Mesenchymal stem cell (in vitro differentiated cells and primary cell): ENCODE results near the gene DENND10.
"Not testable (repeated sequence)": the region's sequence is repeated elsewhere in the genome, so short reads cannot be mapped to it uniquely, and the experiment has no call there.

Experiments used
- DNase-seq: peaks from one replicate; pipeline ENCODE4 v3.0.0-alpha.2; 2013
- H2AFZ ChIP-seq: one replicate; pipeline ENCODE4 v1.6.1; 2013; ENCODE audit warnings: low read depth, mild to moderate bottlenecking, control low read depth, inconsistent platforms, low read length, moderate library complexity
- H2AK5ac ChIP-seq: 2 replicates; pipeline ENCODE4 v1.6.1; 2013; ENCODE audit warnings: low read length, moderate library complexity, mild to moderate bottlenecking, inconsistent platforms; ENCODE audit not compliant: severe bottlenecking
- H2BK120ac ChIP-seq: one replicate; pipeline ENCODE4 v1.6.1; 2013; ENCODE audit warnings: low read depth, mild to moderate bottlenecking, inconsistent platforms, low read length, moderate library complexity
- H2BK12ac ChIP-seq, 2 experiments: one replicate each; pipeline ENCODE4 v1.6.1; 2013; ENCODE audit warnings: inconsistent platforms in 2 of 2, low read length in 2 of 2, mild to moderate bottlenecking in 2 of 2, moderate library complexity in 2 of 2, control low read depth in 1 of 2
- H2BK15ac ChIP-seq: one replicate; pipeline ENCODE4 v1.6.1; 2013; ENCODE audit warnings: mild to moderate bottlenecking, low read depth, inconsistent platforms; ENCODE audit not compliant: poor library complexity, severe bottlenecking
- H2BK5ac ChIP-seq: 2 replicates; pipeline ENCODE4 v1.6.1; 2013; ENCODE audit warnings: low read depth, mild to moderate bottlenecking, low read length, control low read depth, inconsistent platforms; ENCODE audit not compliant: poor library complexity, severe bottlenecking
- H3K14ac ChIP-seq, 2 experiments: one replicate each; pipeline ENCODE4 v1.6.1; 2013; ENCODE audit warnings: inconsistent platforms in 2 of 2, low read length in 2 of 2, control low read depth in 1 of 2, mild to moderate bottlenecking in 1 of 2, moderate library complexity in 1 of 2
- H3K18ac ChIP-seq, 2 experiments: one replicate each; pipeline ENCODE4 v1.6.1; 2013; ENCODE audit warnings: inconsistent platforms in 2 of 2, low read length in 2 of 2, control low read depth in 1 of 2, low read depth in 1 of 2, mild to moderate bottlenecking in 1 of 2
- H3K23ac ChIP-seq, 2 experiments: one replicate each; pipeline ENCODE4 v1.6.1; 2013; ENCODE audit warnings: inconsistent platforms in 2 of 2, low read length in 2 of 2, mild to moderate bottlenecking in 2 of 2, moderate library complexity in 2 of 2, control low read depth in 1 of 2
- H3K27ac ChIP-seq: 2 replicates; pipeline ENCODE4 v1.5.1; 2013; ENCODE audit warnings: mild to moderate bottlenecking, moderate library complexity, low read length, control low read depth, inconsistent platforms; ENCODE audit not compliant: poor library complexity, severe bottlenecking
- H3K27me3 ChIP-seq, 2 experiments: 2 replicates each; pipeline versions ENCODE4 v1.6.1 to v1.7.0; 2013; ENCODE audit warnings: low read length in 2 of 2, mild to moderate bottlenecking in 2 of 2, moderate library complexity in 2 of 2, control low read depth in 1 of 2, inconsistent platforms in 1 of 2; ENCODE audit not compliant: control insufficient read depth in 1 of 2, insufficient read depth in 1 of 2
- H3K36me3 ChIP-seq, 2 experiments: 2 replicates each; pipeline versions ENCODE4 v1.6.1 to v1.7.0; 2013; ENCODE audit warnings: low read length in 2 of 2, control low read depth in 1 of 2, inconsistent platforms in 1 of 2, low read depth in 1 of 2, mild to moderate bottlenecking in 1 of 2; ENCODE audit not compliant: insufficient read depth in 2 of 2, control insufficient read depth in 1 of 2
- H3K4ac ChIP-seq, 2 experiments: one replicate each; pipeline ENCODE4 v1.6.1; 2013; ENCODE audit warnings: inconsistent platforms in 2 of 2, low read length in 2 of 2, mild to moderate bottlenecking in 2 of 2, moderate library complexity in 2 of 2, control low read depth in 1 of 2, low read depth in 1 of 2
- H3K4me1 ChIP-seq: 2 replicates; pipeline ENCODE4 v1.6.1; 2013; ENCODE audit warnings: low read depth, low read length, control low read depth; ENCODE audit not compliant: control insufficient read depth, insufficient read depth
- H3K4me2 ChIP-seq: 2 replicates; pipeline ENCODE4 v1.6.1; 2013; ENCODE audit warnings: low read length, mild to moderate bottlenecking, inconsistent platforms; ENCODE audit not compliant: poor library complexity, severe bottlenecking
- H3K4me3 ChIP-seq, 2 experiments: 2 replicates each; pipeline versions ENCODE4 v1.5.1 to v1.7.0; 2013; ENCODE audit warnings: low read length in 2 of 2, mild to moderate bottlenecking in 2 of 2, control low read depth in 1 of 2, low read depth in 1 of 2; ENCODE audit not compliant: insufficient read depth in 1 of 2
- H3K79me1 ChIP-seq: replicated peaks from 2 replicates; pipeline ENCODE4 v1.6.1; 2013; ENCODE audit warnings: mild to moderate bottlenecking, control low read depth, low read length, inconsistent platforms; ENCODE audit not compliant: poor library complexity, severe bottlenecking
- H3K9ac ChIP-seq: 2 replicates; pipeline ENCODE4 v1.7.0; 2013; ENCODE audit warnings: mild to moderate bottlenecking, low read length, moderate library complexity
- H3K9me3 ChIP-seq: 2 replicates; pipeline ENCODE4 v1.7.0; 2013; ENCODE audit warnings: mild to moderate bottlenecking, low read length; ENCODE audit not compliant: control insufficient read depth
- H4K8ac ChIP-seq: one replicate; pipeline ENCODE4 v1.6.1; 2013; ENCODE audit warnings: inconsistent platforms, mild to moderate bottlenecking, low read length, moderate library complexity
- H4K91ac ChIP-seq: one replicate; pipeline ENCODE4 v1.6.1; 2013; ENCODE audit warnings: mild to moderate bottlenecking, low read length, inconsistent platforms
- WGBS: methylation state at CpG from one replicate; pipeline ENCODE4 v1.1.7; 2013; ENCODE audit warnings: mixed read lengths; 5-methylcytosine and 5-hydroxymethylcytosine counted together

The DENND10 gene

GRCh38 chr10:119137878-119138277 is 34.0 kb downstream of the DENND10 start:
- not testable (repeated sequence) for H3K27me3 ChIP-seq, H2BK12ac ChIP-seq, H4K91ac ChIP-seq, H2BK15ac ChIP-seq, H3K4ac ChIP-seq, H3K9ac ChIP-seq, H3K14ac ChIP-seq, DNase-seq, H3K4me2 ChIP-seq, H2BK5ac ChIP-seq, H3K18ac ChIP-seq, H3K23ac ChIP-seq, H2AFZ ChIP-seq, H2BK120ac ChIP-seq, H3K4me1 ChIP-seq, H3K79me1 ChIP-seq, H2AK5ac ChIP-seq, H3K9me3 ChIP-seq, H3K4me3 ChIP-seq, H3K27ac ChIP-seq, H4K8ac ChIP-seq
- WGBS, result 77% methylated on average over 6 of the region's 8 CpGs
- peaks cover 38 to 39% of the 10 kb centered on the region in 2 experiments for H3K36me3 ChIP-seq

- Histone ChIP-seq H3K14ac (no peak overlapping the region), H2AFZ (no peak overlapping the region), H3K18ac (no peak overlapping the region), H2BK15ac (no peak overlapping the region), H3K27me3 (no peaks in the 10 kb centered on the region), H4K8ac (peak overlapping the region; percentile 48), H3K23ac (no peak overlapping the region), H2AK5ac (no peak overlapping the region), H3K79me1 (peaks cover 2% of the 10 kb centered on the region), H3K36me3 (peaks cover 31 to 35% of the 10 kb centered on the region in 2 experiments), H3K4me3 (no peak overlapping the region), H2BK120ac (no peak overlapping the region), H3K4me1 (no peaks in the 10 kb centered on the region), H3K9ac (no peak overlapping the region), H3K27ac (no peak overlapping the region), H2BK12ac (no peak overlapping the region), H2BK5ac (no peak overlapping the region), H3K4me2 (no peak overlapping the region), H3K9me3 (no peaks in the 10 kb centered on the region), H4K91ac (no peak overlapping the region), H3K4ac (no peak overlapping the region)
- no peak for DNase-seq
- 96% methylated on average over 16 of the region's 16 CpGs for WGBS
These were observed 34.7 kb downstream of the DENND10 start for GRCh38 chr10:119138346-119139306.

- 92% methylated on average over 13 of the region's 13 CpGs for WGBS
- Histone ChIP-seq H3K36me3 (peaks cover 25 to 29% of the 10 kb centered on the region in 2 experiments), H3K18ac (no peak overlapping the region), H3K9me3 (no peaks in the 10 kb centered on the region), H2BK120ac (no peak overlapping the region), H3K23ac (no peak overlapping the region), H3K4me3 (no peak overlapping the region), H2BK12ac (no peak overlapping the region), H3K4me1 (no peaks in the 10 kb centered on the region), H4K91ac (peak overlapping the region; percentile 78), H2AFZ (no peak overlapping the region), H3K4ac (no peak overlapping the region), H3K9ac (no peak overlapping the region), H3K4me2 (no peak overlapping the region), H3K27ac (no peak overlapping the region), H4K8ac (no peak overlapping the region), H3K14ac (no peak overlapping the region), H2BK15ac (no peak overlapping the region), H3K27me3 (no peaks in the 10 kb centered on the region), H2BK5ac (no peak overlapping the region), H2AK5ac (no peak overlapping the region), H3K79me1 (no peaks in the 10 kb centered on the region)
- DNase-seq, result peak; percentile 32
These were observed 35.7 kb downstream of the DENND10 start for GRCh38 chr10:119139464-119140067.

- Histone ChIP-seq H3K4me3 (no peak overlapping the region), H3K4me2 (no peak overlapping the region), H2AFZ (no peak overlapping the region), H3K18ac (no peak overlapping the region), H3K27ac (no peak overlapping the region), H2BK12ac (no peak overlapping the region), H4K91ac (no peak overlapping the region), H2BK5ac (no peak overlapping the region), H4K8ac (no peak overlapping the region), H3K14ac (no peak overlapping the region), H3K27me3 (no peaks in the 10 kb centered on the region), H3K4ac (no peak overlapping the region), H2BK15ac (no peak overlapping the region), H2AK5ac (no peak overlapping the region), H3K36me3 (peaks cover 23 to 29% of the 10 kb centered on the region in 2 experiments), H2BK120ac (no peak overlapping the region), H3K9ac (no peak overlapping the region), H3K23ac (no peak overlapping the region), H3K79me1 (no peaks in the 10 kb centered on the region), H3K4me1 (no peaks in the 10 kb centered on the region), H3K9me3 (no peaks in the 10 kb centered on the region)
- WGBS, result 89% methylated on average over 18 of the region's 21 CpGs
- no peak for DNase-seq
These were observed 36.8 kb downstream of the DENND10 start for GRCh38 chr10:119140603-119141245.
